AG08395 (cell line): ENCODE measurements around the gene TBX2.
A peak's percentile ranks its signal among the peaks of the same experiment; 100 is the strongest.
"Not testable (repeated sequence)": the region's sequence is repeated elsewhere in the genome, so short reads cannot be mapped to it uniquely, and the experiment has no call there.

ENCODE experiments used
- DNase-seq: peaks from one replicate; pipeline ENCODE4 v3.0.0; 2012; ENCODE audit warnings: mixed read lengths, low spot score

Gene TBX2

DNA sequence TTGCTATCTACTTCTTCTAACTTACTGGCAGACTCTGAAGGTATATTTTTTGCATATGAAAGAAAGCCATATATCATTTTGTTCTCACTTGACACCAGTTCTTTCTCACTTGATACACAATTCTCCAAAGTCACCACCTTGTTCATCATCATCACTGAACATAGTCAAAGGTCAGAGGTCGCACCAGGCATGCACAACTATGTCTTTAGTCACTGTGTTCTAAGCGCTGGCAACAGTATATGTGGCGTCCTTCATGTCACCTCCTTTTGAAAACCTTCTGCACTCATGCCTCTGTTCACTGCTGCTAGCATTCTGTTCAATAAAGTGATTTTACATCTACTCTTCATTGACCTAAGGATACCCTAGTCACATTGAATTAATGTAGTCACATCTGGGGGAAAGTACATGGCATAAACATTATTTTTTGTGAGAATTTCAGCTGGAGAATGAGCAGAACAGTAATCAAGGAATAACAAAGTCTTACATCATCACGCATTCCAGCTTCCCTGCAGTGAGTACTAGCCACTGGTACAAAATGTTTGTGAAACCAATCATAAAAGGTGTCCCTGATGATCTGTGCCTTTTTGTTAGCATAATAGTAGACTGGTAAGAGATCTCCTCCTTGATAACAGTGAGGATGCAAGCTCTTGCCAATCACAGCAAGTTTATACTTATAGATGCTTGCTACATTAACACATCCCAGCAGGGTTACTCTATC, 32.1 kb downstream of the TBX2 start:
- DNase-seq = no peak

DNA sequence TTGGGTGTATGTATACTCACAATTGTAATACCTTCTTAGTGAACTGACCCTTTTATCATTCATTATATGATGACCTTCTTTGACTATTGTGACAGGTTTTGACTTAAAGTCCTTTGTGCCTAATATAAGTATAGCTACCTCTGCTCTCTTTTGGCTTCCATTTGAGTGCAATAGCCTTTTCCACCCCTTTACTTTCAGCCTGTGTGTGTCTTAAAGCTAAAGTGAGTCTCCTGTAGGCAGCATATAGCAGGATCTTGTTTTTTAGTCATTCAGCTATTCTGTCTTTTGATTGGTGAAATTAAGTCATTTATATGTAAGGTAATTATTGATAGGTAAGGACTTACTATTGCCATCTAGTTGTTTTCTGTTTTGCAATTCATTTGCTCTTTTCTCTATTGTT, 36.6 kb downstream of the TBX2 start:
- no peak for DNase-seq

DNA sequence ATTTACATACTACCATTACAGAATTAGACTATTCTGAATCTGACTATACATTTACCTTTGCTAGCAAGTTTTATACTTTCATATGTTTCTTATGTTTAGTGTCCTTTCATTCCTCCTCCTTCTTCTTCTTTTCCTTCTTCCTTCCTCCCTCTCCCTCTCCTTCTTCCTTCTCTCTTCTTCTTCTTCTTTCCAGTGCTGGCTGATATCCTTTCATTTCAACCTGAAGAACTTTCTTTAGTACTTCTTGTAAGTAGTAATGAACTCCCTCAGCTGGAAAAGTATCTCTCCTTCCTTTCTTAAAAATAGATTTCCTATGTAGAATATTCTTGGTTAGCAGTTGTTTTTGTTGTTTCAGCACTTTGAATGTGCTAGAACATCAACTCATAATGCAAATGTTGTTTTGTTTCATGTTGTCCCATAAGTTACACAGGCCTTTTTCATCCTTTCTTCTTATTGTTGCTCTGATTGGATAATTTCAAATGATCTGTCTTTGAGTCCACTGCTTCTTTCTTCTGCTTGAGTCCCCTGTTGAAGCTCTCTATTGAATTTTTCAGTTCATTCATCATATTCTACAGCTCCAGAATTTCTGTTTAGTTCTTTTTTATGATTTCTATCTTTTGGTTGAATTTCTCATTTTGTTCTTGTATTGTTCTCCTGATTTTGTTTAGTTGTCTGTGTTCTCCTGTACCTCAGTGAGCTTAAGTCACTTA, 37.5 kb downstream of the TBX2 start:
- no peak for DNase-seq

DNA sequence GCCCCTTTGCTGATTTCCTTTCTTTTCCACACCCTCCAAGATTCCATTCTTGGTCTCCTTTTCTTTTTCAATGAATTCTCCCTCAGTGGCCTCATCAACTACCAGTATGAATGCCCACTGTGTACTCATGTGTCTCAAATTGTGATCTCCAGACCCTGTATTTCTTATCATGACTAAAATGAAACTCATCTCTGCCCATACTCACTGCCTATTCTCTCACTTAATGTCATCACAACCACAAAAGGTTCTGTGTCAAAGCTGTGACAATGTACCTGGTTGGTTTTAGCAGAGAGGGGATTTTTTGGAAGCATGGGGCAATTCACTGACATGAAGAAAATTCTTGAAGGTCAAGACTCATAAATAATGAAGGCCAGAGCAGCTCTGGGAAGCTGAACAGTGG, 41.1 kb downstream of the TBX2 start:
- no peak for DNase-seq

DNA sequence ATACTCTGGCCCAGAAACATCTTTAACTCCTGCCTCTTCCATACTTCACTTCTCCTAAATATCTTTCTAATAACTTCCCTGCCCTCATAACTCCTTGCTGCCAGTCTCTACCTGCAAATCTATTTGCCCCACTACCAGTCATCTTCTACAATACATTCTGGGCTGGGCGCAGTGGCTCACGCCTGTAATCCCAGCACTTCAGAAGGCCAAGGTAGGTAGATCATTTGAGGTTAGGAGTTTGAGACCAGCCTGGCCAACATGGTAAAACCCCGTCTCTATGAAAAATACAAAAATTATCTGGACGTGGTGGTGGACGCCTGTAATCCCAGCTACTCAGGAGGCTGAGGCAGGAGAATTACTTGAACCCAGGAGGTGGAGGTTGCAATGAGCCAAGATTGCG, 41.9 kb downstream of the TBX2 start:
- DNase-seq = not testable (repeated sequence)

DNA sequence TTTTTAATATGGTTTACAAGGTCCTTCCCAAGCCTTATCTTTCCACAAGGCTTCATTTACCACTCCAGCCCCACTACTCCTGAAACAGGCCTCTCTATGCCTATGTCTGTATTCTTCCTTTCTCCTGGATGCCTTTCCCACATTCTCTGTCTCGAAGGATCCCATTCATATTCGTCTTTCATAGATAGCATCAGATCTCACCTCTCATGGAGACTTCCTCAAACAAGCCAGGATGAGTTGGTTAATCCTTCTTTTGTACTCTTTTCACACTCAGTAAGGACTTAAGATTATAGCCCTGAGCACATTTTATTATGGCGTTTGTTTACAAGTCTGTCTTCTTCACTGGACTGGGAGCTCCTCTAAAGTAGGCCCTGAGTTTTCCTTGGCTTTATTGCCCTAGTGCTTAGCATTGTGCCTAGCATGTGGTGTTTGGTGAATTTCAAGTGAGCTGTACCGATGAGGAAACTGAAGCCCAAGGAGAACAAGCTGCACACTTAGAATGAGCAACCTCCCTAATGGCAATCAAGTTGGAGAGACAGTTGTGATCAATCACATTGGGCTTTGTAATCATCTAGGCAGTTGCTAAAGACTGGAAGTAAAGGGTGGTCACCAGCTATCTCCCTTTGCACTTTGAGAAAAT, 42.6 kb downstream of the TBX2 start:
- no peak for DNase-seq

DNA sequence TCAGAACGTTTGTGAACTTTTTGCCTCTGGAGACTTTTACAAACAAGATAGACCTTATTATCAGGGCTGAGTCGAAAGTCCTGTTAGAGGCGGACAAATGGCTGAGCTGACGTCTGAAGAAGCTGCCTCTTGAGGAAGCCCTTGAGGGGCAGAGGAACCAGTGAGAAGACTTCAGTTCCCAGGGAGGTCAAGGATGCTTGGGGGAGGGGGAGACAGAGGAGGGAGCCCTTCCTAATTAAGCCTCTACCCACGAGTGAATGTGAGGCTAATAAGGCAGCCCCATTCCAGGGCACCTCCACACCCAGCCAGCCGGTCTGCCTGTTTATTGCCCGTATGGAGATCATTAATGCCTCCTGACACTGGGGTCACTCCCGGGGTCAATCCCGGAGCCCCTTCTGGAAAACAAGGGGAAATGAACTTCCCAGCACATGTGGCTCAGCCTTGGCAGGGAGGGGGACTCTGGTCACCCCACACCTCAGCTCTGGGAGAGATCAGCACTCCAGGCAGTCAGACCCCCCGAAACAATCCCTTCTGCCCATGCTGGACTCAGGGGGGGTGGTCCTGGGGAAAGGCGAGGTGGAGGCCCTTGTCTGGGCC, 43.3 kb downstream of the TBX2 start:
- no peak for DNase-seq

DNA sequence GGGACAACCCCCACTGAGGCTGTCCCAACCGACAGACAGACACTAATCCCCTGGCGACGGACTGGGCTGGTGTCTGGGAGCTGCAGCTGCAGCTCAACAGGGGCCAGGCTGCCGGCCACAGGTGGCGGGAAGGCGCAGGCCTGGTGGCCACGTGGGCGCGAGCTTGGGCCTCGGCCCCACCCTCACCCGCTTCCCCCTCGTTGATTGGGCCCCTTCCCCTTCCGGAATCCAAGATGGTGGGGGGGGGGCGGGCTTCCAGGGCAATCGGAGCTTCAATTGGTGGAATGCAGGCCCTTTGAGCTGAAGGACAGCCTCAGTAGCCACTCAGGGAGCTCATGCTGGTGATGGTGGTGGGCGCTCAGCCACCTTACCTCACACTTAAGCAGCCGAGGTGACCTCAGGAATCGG, 43.8 kb downstream of the TBX2 start:
- no peak for DNase-seq

DNA sequence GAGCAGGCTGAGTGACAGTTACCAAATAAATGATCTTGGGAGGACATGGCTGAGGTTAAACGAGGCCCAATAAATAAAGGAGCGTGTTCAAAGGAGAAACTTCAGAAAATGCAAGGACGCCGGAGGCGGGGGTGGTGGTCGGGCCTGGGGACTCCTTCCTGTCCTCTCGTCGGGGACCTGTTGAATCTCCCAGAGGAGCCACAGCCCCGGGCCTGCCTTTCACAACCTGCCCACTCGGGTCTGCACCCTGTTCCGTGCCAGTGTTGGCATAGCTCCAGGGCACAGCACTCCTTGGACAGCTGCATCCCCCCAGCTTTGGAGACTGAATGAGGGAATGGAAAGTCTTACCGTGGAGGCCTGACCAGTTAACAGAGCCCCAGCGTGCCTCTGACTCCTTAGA, 44.4 kb downstream of the TBX2 start:
- no peak for DNase-seq

DNA sequence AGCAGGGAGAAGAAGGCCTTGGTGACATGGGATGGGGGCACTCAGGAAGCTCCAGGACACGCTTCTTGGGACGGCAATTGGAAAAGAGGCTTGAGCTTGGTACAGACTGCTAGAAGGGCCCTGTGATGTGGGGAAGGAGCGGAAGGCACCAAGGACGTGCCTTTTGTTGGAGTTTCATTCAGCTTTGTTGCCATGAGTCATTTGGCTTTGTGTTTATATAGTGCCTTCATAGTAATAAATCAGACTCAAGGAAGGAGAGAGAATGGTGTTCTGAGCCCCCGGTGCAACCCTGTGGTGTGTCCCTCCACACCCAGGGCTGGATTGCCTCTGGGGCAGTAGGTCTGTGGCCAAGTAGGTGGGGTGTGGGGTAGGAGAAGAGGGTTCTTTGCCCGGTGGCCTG, 45.2 kb downstream of the TBX2 start:
- no peak for DNase-seq

DNA sequence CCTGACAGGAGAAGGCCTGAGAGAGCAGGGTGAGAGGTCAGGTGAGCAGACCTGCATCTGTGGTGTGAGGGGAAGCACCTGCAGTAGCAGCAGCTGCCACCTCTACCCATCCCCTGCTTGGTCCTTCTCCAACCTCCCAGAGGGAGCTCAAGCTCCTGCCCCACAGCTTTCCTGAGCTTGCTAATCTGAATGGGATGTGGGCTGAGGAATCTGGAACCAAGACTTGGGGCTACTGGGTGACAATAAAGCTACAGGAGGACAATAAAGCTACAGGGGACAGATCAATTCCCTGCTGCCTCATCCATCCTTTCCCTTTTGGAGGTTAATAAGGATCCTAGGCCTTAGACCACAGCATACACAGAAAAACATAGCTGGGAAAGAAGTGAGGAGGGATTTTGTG, 47.7 kb downstream of the TBX2 start:
- DNase-seq = no peak

DNA sequence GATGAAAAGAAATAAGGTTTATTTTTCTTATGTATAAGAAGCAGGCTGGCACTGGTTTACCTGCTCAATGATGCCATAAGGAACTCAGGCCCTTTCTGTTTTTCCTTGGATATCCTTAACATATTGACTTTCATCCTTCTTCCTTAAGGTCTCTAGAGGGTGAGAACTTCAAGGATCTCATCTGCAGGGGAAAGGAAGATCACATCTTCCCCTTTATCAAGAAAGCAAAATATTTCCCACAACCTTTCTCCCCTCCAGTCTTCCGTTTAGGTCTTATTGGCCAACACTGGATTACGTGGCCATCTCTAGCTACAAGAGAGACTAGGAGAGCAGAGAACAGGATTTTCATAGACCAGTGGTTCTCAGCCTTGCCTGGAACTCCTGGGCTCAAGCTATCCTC, 48.4 kb downstream of the TBX2 start:
- no peak for DNase-seq

DNA sequence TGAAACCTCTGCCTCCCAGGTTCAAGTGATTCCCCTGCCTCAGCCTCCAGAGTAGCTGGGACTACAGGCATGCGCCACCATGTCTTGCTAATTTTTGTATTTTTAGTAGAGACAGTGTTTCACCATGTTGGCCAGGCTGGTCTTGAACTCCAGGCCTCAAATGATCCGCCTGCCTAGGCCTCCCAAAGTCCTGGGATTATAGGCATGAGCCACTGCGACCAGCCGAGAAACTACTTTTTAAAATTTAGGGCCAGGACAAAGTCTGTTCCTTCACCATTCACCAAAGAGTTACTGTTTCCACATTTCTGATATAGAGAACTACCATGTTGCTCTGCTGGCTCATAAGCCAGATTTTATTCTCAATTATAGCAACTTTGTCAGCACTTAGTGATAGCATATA, 49.5 kb downstream of the TBX2 start:
- not testable (repeated sequence) for DNase-seq

DNA sequence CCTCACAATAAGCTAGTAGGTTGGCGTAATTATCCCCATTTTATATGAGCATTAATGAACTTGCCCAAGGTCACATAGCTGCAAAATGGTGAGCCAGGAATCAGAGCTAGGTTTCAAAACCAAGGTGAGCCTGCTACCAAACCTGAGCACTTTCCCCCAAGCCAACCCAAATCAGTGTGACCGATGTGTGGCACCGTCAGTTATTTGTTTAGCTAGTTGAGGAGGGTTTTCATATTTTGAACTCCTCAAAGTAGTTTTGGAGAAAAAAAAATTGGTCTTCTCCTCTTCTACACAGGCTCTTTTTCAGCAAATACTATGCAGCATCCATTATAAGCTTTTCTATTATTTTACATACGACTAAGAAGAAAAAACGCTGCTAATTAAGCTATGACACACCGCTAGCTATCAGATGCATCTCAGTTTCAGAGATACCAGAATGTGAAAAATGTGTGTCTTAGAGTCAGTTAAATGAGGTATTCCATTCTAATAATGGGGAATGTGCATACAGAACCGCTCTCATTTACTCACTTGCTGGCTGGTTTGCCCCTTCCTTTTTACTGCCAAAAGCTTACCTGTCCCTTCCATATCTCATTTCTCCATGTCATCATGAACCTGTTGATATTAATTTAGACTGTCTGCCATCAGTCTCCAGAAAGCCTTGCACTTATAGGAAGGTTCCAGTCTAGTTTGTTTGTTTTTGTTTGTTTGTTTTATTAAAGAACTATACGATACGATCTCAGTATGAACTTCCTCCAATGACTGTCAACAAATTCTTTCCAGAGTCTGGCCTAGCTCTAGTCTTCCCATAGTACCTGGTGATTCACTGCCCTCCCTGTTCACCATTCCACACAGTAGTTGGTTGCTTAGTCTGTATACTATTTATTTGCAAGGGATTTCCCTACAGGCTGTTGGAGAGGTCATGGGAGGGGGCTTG, 50.3 kb downstream of the TBX2 start:
- no peak for DNase-seq

DNA sequence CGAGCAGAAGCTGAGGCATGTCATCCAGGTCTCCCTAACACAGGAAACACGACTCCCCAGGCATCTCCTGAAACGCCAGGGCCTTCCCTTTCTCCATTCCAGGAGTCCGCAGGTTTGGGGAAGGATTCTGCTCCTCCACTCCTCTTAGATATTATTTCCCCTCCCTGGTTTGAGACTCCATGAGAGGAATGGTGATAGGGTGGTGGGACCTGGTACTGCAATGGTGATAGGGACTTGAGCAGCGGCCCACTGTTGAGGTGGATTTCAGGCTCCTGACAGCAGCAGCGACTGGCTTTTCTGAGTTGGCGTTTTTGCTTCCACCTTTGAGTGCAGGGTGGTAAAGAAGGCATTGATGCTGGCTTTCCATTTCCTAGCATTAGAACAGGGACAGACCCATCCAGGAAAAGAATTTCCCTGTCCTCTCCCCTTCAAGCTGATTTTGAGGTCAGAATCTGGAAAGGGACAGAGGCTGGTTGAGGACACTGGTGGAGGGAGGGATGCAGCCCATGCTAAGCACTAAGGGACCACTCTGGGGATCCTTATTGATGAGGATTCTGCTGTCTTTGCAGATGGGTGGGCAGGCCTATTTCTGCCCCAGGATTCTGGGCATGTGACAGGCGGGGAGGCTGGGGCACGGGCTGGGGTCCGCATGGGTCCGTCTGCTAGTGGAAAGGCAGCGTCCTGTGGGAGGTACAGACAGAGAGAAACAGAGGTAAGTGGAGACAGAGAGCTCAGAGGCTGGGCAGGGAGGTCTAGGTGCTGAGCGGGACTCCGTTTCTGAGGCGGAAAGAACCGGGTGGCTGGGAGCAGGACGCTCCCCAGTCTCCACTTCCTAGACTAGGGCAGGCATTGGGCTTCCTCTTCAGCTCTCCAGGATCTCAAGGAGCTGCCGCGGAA, 51.2 kb downstream of the TBX2 start:
- DNase-seq = no peak

DNA sequence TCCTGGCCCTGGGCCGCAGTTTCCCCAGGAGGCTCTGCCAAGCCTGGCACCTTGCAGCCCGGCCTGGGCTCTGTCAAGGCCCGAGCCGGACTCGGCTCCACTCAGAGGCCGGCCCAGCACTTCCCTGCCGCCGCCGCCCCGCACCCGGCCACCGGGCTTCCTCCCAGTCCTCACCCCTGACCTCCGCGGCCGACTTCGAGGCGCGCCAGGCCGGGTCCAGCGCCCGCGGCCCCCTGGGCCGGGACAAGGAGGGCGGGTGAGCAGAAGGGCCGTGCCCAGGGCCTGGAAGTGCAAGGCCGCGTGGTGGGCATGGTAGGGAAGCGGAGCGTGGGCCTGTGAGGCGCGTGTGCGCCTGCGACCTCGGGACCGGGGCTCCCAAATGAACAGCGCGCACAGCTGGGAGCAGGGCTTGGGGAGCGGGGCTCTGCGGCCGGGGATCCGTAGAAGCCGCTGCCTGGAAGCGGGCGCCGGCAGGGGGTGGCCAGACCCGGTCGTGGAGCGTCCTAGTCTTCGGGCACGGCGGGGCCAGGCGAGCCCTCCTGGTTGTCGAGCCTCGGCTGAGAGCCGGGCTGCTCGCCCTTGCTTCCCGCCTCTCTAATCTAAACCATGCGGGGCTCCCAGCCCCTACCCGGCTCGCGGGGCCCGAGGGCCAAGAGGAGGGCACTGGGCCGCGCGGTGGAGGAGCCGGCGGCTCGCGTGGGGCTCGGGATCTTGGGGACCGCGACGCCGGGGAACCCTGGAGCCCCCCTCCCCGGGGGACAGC, 52.1 kb downstream of the TBX2 start:
- DNase-seq = peak; percentile 37

DNA sequence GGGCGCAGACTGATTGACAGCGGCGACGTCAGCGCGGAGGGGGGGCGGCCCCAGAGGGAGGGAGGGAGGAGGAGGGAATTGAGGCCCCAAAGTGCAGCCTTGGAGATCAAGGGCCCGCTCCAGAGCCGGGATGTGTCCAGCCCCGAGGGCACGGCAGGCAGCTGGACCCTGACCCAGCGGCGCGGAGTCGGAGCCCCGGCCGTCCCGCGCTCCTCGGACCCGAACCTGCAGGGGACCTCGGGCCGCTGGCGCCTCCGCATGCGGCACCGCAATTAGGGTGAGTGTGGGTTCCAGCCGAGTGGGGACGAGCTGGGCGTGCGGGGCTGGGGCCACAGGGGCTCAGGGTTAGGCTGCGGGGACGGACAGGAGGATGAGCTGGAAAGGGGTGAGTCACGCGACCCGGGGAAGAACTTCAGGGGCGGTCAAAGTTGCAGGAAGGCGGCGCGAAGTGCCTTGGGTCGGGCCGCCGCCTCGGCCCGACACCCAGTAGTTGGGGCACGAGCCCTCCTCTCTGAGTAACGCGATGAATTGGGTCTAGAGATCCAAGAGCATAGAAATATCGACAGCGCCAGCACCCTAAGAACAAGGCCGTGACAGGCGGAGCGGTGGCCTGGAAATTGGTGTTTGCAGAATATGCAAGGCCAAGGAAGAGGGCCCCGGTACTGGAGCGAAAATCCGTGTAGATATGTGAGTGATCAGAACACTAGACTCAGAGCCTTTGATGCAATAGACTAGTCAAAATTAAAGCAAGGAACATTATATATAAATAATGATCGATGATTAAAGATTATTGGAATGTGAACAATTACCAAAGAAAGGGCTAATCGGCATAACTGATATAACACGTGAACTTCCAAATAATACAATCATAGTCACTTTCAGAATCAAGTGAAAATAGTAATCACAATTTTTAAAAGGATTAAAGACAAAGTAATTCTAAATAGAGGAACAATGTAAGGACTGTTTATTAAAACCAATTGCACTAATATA, 53.0 kb downstream of the TBX2 start, which contains the start of gene TBX4:
TBX4 (plus strand) TSS at position 122 of the 990 bp plus-strand sequence. CDS start 4,069 bp downstream, outside the sequence.
- no peak for DNase-seq

DNA sequence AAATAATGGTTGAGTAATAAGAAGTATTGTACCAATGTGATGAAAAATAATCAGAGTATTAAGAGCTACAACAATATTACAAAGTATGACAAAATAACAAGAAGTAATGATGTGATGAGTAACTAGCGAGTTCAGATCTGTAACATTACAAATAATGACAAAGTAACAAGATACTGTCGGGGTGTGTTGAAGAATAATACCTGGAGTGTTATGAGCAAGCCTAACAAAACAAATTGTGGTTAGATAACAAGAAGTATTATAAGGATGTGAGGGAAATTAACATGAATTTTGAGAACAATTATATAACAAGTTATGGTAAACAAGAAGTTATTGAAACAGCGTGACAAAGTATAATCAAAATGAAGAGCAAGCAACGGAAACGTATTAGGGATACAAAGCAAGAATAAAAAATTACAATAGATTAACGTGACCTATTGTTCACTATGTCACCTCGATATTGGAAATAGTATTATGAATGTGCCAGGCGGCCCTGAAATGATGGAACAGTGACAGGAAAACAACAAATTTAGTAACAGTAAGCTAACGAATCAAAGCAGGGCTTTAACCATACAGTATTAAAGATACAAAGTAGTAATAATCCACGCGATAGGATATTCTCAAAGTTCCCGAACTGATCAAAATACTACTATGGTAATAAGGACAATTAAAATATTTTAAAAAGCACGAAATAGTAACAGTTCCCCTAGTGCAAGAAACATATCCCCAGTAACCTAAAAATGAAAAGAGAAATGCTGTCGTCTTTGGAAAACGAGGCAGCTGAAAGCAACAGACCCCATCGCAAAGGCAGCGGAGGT, 54.1 kb downstream of the TBX2 start:
- no peak for DNase-seq
